ENCODE results near the gene PLEKHA7.

PLEKHA7 gene

DNA sequence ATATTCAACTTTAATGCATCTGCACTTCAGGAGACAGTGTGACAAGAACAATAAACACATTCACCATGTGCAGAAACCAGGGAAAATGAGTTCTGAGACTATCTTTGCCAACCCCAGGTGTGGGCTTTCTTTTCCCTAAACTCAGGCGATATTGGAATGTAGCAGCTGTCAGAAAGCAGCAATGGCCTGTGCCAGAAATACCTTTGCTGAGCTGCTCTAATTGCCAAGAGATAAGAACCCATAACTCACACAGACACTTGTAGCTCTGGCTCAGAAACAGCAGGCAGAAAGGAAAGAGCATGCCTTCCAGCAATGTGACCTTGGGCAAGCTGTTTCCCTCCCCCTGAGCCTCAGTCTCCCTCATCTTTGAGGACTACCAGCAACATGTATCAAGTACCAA, 77.6 kb downstream of the PLEKHA7 start:
- DNase-seq (ENCODE audit: insufficient read length, low spot score): no peak
- no peak for TF ChIP-seq PAX5 (IDR thresholded peaks at IDR 0.05; ENCODE audit: insufficient read depth, low read length, severe bottlenecking)
- no peak for TF ChIP-seq TAF1 (IDR thresholded peaks at IDR 0.05; ENCODE audit: low read depth, low read length)
- TF ChIP-seq POU2F2 (IDR thresholded peaks at IDR 0.05; ENCODE audit: low read depth, low read length): no peak
- no peak for TF ChIP-seq POLR2AphosphoS5 (IDR thresholded peaks at IDR 0.05; ENCODE audit: low read depth, low read length)
- TF ChIP-seq POLR2A (IDR thresholded peaks at IDR 0.05; ENCODE audit: low read depth, low read length): no peak
- TF ChIP-seq SPI1 (IDR thresholded peaks at IDR 0.05; ENCODE audit: low read depth, low read length): no peak
- no peak for FAIRE-seq

- TF ChIP-seq POLR2A (IDR thresholded peaks at IDR 0.05; ENCODE audit: low read depth, low read length): no peak
- no peak for TF ChIP-seq POLR2AphosphoS5 (IDR thresholded peaks at IDR 0.05; ENCODE audit: low read depth, low read length)
- no peak for TF ChIP-seq POU2F2 (IDR thresholded peaks at IDR 0.05; ENCODE audit: low read depth, low read length)
- TF ChIP-seq TAF1 (IDR thresholded peaks at IDR 0.05; ENCODE audit: low read depth, low read length): no peak
- TF ChIP-seq PAX5 (IDR thresholded peaks at IDR 0.05; ENCODE audit: insufficient read depth, low read length, severe bottlenecking): no peak
- no peak for TF ChIP-seq SPI1 (IDR thresholded peaks at IDR 0.05; ENCODE audit: low read depth, low read length)
- DNase-seq (ENCODE audit: insufficient read length, low spot score) (no peak), FAIRE-seq (peak; percentile 80)
Measured at GRCh38 chr11:16935518-16936302, 78.5 kb downstream of the PLEKHA7 start.

DNA sequence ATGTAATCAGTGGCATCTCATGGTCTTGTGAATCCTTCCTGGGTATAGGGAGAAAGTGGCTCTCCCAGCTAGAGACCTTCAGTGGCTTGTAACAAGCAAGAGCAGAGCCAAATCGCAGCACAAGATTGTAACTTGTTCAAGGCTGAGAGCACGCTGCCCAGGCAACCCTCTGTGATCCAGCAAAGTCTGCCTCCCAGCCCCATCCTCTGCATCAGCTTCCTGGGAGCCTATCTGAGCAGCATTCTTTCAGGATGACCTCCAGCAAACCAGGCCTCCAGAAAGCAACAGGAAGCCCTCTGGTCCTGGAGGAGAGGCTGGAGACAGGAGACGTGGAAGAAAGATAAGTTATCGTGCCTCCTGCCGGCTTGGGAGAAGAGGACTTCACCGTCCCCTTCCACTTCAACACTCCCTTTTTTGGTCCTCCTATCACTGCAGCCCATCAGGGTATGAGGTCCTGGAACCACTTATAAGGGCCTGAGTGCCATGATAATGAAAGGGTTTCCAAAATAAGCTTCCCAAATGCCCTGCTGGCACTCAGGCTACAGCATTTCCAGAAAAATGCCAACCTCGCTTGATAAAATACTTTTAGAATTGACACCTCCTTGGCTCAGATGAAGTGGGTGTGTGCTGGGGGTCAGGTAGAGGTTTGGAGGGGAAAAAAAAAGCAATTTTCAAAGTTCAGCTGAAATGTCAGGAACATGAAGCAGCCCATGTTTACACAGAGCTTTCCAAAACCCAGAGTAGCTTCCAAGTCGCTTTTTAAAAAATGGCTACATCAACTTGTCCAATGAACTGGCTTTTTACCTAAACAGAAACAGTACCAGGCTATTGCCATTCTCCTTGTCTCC, 80.2 kb downstream of the PLEKHA7 start:
- FAIRE-seq (no peak), DNase-seq (ENCODE audit: insufficient read length, low spot score) (no peak)
- TF ChIP-seq POLR2AphosphoS5 (IDR thresholded peaks at IDR 0.05; ENCODE audit: low read depth, low read length) (no peak), PAX5 (IDR thresholded peaks at IDR 0.05; ENCODE audit: insufficient read depth, low read length, severe bottlenecking) (no peak), POLR2A (IDR thresholded peaks at IDR 0.05; ENCODE audit: low read depth, low read length) (no peak), TAF1 (IDR thresholded peaks at IDR 0.05; ENCODE audit: low read depth, low read length) (no peak), SPI1 (IDR thresholded peaks at IDR 0.05; ENCODE audit: low read depth, low read length) (no peak), POU2F2 (IDR thresholded peaks at IDR 0.05; ENCODE audit: low read depth, low read length) (no peak)

- TF ChIP-seq POLR2AphosphoS5 (IDR thresholded peaks at IDR 0.05; ENCODE audit: low read depth, low read length): no peak
- TF ChIP-seq TAF1 (IDR thresholded peaks at IDR 0.05; ENCODE audit: low read depth, low read length): no peak
- TF ChIP-seq POU2F2 (IDR thresholded peaks at IDR 0.05; ENCODE audit: low read depth, low read length): no peak
- TF ChIP-seq SPI1 (IDR thresholded peaks at IDR 0.05; ENCODE audit: low read depth, low read length): no peak
- TF ChIP-seq POLR2A (IDR thresholded peaks at IDR 0.05; ENCODE audit: low read depth, low read length): no peak
- no peak for TF ChIP-seq PAX5 (IDR thresholded peaks at IDR 0.05; ENCODE audit: insufficient read depth, low read length, severe bottlenecking)
- FAIRE-seq: no peak
- no peak for DNase-seq (ENCODE audit: insufficient read length, low spot score)
Measured at GRCh38 chr11:16933291-16933690, 80.9 kb downstream of the PLEKHA7 start.

DNA sequence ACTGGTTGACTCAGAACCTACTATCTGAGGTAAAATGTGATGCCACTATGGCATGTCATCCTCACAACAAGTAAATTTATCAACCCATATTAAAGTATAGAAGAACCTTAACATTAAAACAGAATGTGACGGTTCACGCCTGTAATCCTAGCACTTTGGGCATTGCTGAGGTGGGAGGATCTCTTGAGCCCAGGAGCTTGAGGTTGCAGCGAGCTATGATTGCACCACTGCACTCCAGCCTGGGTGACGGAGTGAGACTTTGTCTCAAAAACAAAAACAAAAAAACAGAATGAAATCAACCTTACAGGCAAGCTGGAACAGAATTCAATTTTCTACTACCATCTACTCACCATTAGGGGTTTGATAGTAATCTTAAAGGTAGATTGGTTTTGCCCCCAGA, 86.2 kb downstream of the PLEKHA7 start:
- DNase-seq (ENCODE audit: insufficient read length, low spot score): no peak
- FAIRE-seq: no peak
- TF ChIP-seq SPI1 (IDR thresholded peaks at IDR 0.05; ENCODE audit: low read depth, low read length) (no peak), POU2F2 (IDR thresholded peaks at IDR 0.05; ENCODE audit: low read depth, low read length) (no peak), TAF1 (IDR thresholded peaks at IDR 0.05; ENCODE audit: low read depth, low read length) (no peak), PAX5 (IDR thresholded peaks at IDR 0.05; ENCODE audit: insufficient read depth, low read length, severe bottlenecking) (no peak), POLR2AphosphoS5 (IDR thresholded peaks at IDR 0.05; ENCODE audit: low read depth, low read length) (no peak), POLR2A (IDR thresholded peaks at IDR 0.05; ENCODE audit: low read depth, low read length) (no peak)

DNA sequence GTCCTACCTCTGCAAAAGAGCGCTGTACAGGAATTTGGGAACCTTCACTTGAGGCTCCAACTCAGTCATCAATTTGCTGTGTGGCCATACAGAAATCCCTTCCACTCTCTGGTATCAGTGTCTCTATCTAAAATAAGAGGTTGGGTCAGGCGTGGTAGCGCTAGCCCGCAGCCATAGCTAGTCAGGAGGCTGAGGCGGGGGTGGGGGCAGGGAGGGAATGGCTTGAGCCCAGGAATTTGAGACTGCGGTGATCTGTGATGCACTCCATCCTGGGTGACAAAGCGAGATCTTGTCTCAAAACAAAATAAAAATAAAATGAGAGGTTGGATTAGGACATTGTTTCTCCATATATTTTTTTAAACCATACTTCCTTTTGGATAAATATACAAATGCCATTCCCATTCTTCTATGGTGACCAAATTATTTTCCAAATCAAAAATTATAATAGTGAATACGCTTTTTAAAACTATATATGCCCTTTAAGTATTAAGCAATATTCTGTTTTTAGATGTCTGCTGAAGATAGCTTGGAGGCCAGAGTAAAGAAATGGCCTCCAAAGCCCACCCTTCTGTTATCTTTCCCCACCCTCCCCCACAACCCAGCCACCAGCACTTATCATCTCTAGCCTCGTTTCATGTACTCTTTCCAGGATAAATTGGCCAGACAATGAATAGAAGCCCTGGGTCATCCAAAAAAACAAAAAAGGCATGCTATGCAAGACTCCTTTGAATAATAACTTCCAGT, 87.2 kb downstream of the PLEKHA7 start:
- FAIRE-seq (no peak), DNase-seq (ENCODE audit: insufficient read length, low spot score) (no peak)
- TF ChIP-seq POLR2AphosphoS5 (IDR thresholded peaks at IDR 0.05; ENCODE audit: low read depth, low read length) (no peak), TAF1 (IDR thresholded peaks at IDR 0.05; ENCODE audit: low read depth, low read length) (no peak), SPI1 (IDR thresholded peaks at IDR 0.05; ENCODE audit: low read depth, low read length) (no peak), PAX5 (IDR thresholded peaks at IDR 0.05; ENCODE audit: insufficient read depth, low read length, severe bottlenecking) (no peak), POU2F2 (IDR thresholded peaks at IDR 0.05; ENCODE audit: low read depth, low read length) (no peak), POLR2A (IDR thresholded peaks at IDR 0.05; ENCODE audit: low read depth, low read length) (no peak)

DNA sequence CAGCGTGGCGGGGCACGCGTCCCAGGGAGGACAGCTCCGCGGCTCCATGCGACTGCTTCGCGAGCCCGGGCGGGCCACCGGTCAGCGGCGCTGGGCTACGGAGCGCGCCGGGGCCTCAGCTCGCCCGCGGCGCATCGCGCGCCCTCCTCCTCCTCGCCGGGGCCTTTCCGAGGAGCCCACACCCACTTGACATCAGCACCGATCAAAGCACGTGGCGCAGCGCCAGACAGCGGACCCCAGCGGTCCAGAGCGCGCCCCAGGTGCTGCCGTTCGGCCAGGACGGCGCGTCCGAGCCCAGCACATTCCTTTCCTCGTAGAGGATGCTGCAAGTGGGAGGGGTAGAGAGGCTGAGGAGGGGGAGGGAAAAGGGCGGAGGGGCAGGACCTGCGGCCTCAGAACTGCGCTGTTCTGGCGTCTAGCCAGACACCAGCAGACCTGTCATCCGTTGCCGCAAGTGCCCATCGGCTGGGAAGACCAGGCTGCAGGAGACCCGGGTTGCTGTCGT, 88.6 kb downstream of the PLEKHA7 start:
- TF ChIP-seq TAF1 (IDR thresholded peaks at IDR 0.05; ENCODE audit: low read depth, low read length) (no peak), POLR2AphosphoS5 (IDR thresholded peaks at IDR 0.05; ENCODE audit: low read depth, low read length) (no peak), PAX5 (IDR thresholded peaks at IDR 0.05; ENCODE audit: insufficient read depth, low read length, severe bottlenecking) (no peak), POU2F2 (IDR thresholded peaks at IDR 0.05; ENCODE audit: low read depth, low read length) (no peak), SPI1 (IDR thresholded peaks at IDR 0.05; ENCODE audit: low read depth, low read length) (no peak), POLR2A (IDR thresholded peaks at IDR 0.05; ENCODE audit: low read depth, low read length) (no peak)
- DNase-seq (ENCODE audit: insufficient read length, low spot score) (peak; percentile 33), FAIRE-seq (peak; percentile 40)

DNA sequence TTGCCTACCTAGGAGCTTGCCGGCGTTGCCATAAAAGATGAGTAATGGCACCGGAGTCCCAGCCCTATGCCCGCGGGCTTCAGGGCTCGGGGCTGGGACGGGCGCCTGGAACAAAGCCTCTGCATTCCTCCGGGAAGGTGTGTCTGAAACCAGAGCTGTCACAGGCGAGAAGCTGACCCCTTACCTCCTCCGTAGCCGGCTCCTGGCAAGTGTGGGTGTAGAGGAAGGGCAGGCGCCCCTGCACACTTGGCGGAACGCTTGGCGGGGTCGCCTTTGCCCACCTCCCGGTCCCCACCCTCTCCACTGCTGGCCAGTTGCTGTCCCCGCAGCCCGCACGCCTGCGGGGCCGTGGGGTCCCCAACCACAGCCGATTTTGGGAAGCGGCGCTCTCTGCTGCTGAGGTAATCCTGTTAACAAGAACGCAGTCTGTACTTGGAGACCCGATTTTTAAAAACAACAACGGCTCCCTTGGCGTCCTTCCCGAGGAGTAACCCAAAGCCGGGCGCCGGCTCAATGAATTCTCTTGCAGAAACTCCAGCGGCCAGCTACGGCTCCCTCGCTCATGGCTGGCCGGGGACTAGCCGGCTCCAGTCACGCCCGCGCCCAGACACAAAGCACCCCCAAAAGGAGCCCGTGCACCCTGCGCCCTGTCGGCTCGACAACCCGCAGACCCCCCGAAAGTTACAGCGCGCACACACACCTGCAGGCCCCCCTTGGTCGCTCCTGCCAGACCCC, 89.2 kb downstream of the PLEKHA7 start:
- TF ChIP-seq POU2F2 (IDR thresholded peaks at IDR 0.05; ENCODE audit: low read depth, low read length) (no peak), POLR2A (IDR thresholded peaks at IDR 0.05; ENCODE audit: low read depth, low read length) (no peak), TAF1 (IDR thresholded peaks at IDR 0.05; ENCODE audit: low read depth, low read length) (no peak)
- DNase-seq (ENCODE audit: insufficient read length, low spot score) (peak; percentile 30), FAIRE-seq (no peak)

Data from GM12891 (cell line).